ENCODE data around the gene CYGB.

CYGB gene

GRCh38 chr17:76537578-76538280 is at the start of gene CYGB:
Gene CYGB (minus strand): TSS chr17:76537709. CDS start chr17:76537542, 167 bp downstream.
- DNase-seq (ENCODE audit: low read depth in 2 of 2), result no peak

- DNase-seq (ENCODE audit: low read depth in 2 of 2), result no peak
Observed at GRCh38 chr17:76586741-76587487, 49.4 kb upstream of the CYGB start.

GRCh38 chr17:76585649-76586593 is 48.4 kb upstream of the CYGB start, which contains the start of gene ST6GALNAC2:
Gene ST6GALNAC2 (minus strand): TSS chr17:76585860. CDS start chr17:76585808, 52 bp downstream.
- peak; percentile 25 to 28 for DNase-seq (ENCODE audit: low read depth in 2 of 2)

- no peak for DNase-seq (ENCODE audit: low read depth in 2 of 2)
Observed at GRCh38 chr17:76585033-76585648, 47.6 kb upstream of the CYGB start.

- no peak for DNase-seq (ENCODE audit: low read depth in 2 of 2)
Observed at GRCh38 chr17:76584427-76585032, 47.0 kb upstream of the CYGB start.

GRCh38 chr17:76582660-76583059 is 45.2 kb upstream of the CYGB start:
- no peak for DNase-seq (ENCODE audit: low read depth in 2 of 2)

GRCh38 chr17:76581515-76581914 is 44.0 kb upstream of the CYGB start:
- no peak for DNase-seq (ENCODE audit: low read depth in 2 of 2)

GRCh38 chr17:76579281-76579680 is 41.8 kb upstream of the CYGB start:
- DNase-seq (ENCODE audit: low read depth in 2 of 2), result no peak

GRCh38 chr17:76578376-76578775 is 40.9 kb upstream of the CYGB start:
- DNase-seq (ENCODE audit: low read depth in 2 of 2), result no peak

GRCh38 chr17:76577876-76578275 is 40.4 kb upstream of the CYGB start:
- DNase-seq (ENCODE audit: low read depth in 2 of 2), result no peak

- no peak for DNase-seq (ENCODE audit: low read depth in 2 of 2)
Observed at GRCh38 chr17:76576189-76576588, 38.7 kb upstream of the CYGB start.

- no peak for DNase-seq (ENCODE audit: low read depth in 2 of 2)
Observed at GRCh38 chr17:76575570-76575969, 38.1 kb upstream of the CYGB start.

GRCh38 chr17:76574166-76574565 is 36.7 kb upstream of the CYGB start:
- DNase-seq (ENCODE audit: low read depth in 2 of 2), result no peak

GRCh38 chr17:76573096-76573495 is 35.6 kb upstream of the CYGB start:
- no peak for DNase-seq (ENCODE audit: low read depth in 2 of 2)

GRCh38 chr17:76572201-76572910 is 34.8 kb upstream of the CYGB start:
- DNase-seq (ENCODE audit: low read depth in 2 of 2), result no peak

- no peak for DNase-seq (ENCODE audit: low read depth in 2 of 2)
Observed at GRCh38 chr17:76570877-76571471, 33.5 kb upstream of the CYGB start.

GRCh38 chr17:76570457-76570856 is 32.9 kb upstream of the CYGB start:
- DNase-seq (ENCODE audit: low read depth in 2 of 2), result no peak

- DNase-seq (ENCODE audit: low read depth in 2 of 2), result no peak
Observed at GRCh38 chr17:76569607-76570279, 32.2 kb upstream of the CYGB start.

GRCh38 chr17:76568811-76569221 is 31.3 kb upstream of the CYGB start:
- no peak for DNase-seq (ENCODE audit: low read depth in 2 of 2)
